SK-MEL-5 (cell line): ENCODE results near the gene ZDHHC14. TPM values are rescaled to one million over a fixed set of nuclear protein-coding genes. Genes with fewer than 3 reads are reported as not detected.
"Not testable (repeated sequence)": the region's sequence is repeated elsewhere in the genome, so short reads cannot be mapped to it uniquely, and the experiment has no call there.

Experiments used
- DNase-seq: peaks from one replicate; pipeline ENCODE4 v3.0.0-alpha.2; 2016; ENCODE audit warnings: low read depth, low spot score
- in situ Hi-C: cut with HindIII; loops from 2 replicates; pipeline ENCODE4 v1.10.0; 2016; ENCODE audit warnings: low sequenced_read_pairs, high pct_unique_total_duplicates, low pct_unique_long_range_greater_than_20kb
- total RNA-seq: library from RNA; depleted of rRNA; stranded (reverse); fragments of >200 nt; shearing (Covaris generic); gene quantifications from 2 replicates; pipeline ENCODE4 v1.2.3, GENCODE V29; 2014

Gene ZDHHC14
- total RNA-seq, 1 experiment from 2014 or later: 2.9 TPM

GRCh38 chr6:157396026-157396425 is 15.0 kb downstream of the ZDHHC14 start:
- no peak for DNase-seq
- in situ Hi-C loops: no loop called here

GRCh38 chr6:157397660-157398059 is 16.7 kb downstream of the ZDHHC14 start:
- no peak for DNase-seq
- in situ Hi-C loops: no loop called here

DNA sequence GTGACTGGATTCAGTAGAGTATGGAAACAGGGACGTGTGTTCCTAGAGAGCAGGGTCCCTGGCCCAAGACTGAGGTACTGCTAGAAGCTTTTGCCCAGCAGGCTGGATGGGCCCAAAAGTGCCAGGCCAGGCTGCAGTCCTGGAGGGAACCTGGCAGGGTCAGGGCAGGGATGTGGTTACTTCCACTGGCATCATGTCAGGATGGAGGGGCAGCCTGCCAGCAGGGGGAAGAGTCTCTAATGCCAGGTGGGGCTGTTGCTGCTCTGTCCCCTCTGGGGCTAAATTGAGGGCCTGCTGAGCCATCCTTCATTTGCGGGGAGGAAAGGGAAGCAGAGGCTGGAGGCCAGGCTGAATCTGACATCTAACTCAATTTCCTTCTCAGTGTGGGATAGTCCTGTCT is 17.2 kb downstream of the ZDHHC14 start:
- in situ Hi-C loops: no loop called here
- no peak for DNase-seq

DNA sequence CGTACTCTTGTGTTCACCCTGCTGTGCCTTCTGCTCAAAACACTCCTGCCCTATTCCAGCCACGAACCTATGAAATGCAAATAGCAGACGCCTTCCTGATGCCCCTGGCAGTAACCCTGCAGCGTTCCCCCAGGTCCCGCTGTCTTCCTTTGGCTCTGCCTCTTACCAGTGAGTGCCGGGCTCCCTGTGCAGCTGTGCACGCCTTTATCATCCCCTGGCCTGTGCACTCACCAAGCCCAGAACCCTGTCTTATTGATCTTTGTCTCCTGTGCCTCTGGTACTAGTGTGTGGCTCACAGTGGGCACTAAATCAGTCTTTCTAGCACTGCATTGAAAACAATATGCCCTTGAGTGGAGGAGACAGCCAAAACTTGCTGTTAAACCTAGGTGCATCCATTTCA is 19.7 kb downstream of the ZDHHC14 start:
- in situ Hi-C loops: no loop called here

DNA sequence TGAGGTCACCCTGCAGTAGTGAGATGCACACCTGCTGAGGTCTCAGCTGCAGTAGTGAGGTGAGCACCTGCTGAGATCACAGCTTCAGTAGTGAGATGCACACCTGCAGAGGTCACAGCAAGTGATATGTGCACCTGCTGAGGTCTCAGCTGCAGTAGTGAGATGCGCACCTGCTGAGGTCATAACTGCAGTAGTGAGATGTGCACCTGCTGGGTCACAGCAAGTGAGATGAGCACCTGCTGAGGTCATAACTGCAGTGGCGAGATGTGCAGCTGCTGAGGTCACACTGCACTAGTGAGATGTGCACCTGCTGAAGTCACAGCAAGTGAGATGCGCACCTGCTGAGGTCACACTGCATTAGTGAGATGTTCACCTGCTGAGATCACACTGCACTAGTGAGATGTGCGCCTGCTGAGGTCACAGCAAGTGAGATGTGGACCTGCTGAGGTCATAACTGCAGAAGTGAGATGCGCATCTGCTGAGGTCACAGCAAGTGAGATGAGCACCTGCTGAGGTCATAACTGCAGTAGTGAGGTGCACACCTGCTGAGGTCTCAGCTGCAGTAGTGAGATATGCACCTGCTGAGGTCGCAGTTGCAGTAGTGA is 20.8 kb downstream of the ZDHHC14 start:
- DNase-seq: no peak
- in situ Hi-C loops: no loop called here

More for the DNA sequence above, 19.7 kb downstream of the ZDHHC14 start:
- DNase-seq: no peak

- no peak for DNase-seq
- in situ Hi-C loops: no loop called here
Measured at GRCh38 chr6:157402996-157403685, 22.2 kb downstream of the ZDHHC14 start.

- in situ Hi-C loops: no loop called here
- no peak for DNase-seq
Measured at GRCh38 chr6:157403686-157404051, 22.7 kb downstream of the ZDHHC14 start.

DNA sequence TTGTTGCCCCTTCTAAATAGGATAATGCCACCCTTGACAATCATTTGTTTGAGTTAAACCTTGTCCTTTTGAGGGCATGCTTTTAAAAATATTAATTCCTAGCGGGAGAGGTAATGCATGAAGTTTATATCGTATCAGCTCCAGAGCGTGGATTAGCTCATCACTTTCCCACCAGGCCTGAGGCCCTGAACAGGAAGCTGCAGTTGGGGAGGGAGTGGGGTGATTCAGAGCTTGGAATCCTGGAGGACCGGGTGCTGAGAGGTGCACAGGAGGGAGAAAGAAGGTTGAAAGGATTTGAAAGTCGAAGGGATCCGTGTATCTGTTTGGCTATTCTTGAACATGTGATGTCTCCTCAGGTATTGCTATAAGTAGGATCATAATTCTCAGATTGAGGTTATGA is 25.0 kb downstream of the ZDHHC14 start:
- DNase-seq: no peak
- in situ Hi-C loops: no loop called here

- in situ Hi-C loops: no loop called here
- no peak for DNase-seq
Measured at GRCh38 chr6:157406661-157407060, 25.7 kb downstream of the ZDHHC14 start.

DNA sequence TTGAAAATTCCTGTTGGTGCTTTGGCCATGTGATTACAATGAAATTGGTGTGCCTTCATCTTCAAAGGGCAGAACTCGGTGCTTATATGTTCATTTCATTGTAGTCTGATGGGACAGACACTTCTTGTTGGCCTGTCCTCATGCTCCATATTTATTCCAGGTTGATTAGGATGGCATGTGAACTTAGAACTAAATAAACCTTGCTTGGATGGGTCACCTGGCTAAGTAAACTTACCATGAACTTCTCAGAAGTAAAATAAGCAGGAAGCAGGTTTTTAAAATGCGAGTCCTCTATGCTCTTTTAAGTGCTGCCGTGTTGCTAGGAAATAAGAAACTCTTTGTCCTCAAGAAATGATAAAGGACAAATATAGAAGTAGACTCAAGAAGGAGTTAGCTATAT is 26.7 kb downstream of the ZDHHC14 start:
- in situ Hi-C loops: no loop called here
- DNase-seq: no peak

DNA sequence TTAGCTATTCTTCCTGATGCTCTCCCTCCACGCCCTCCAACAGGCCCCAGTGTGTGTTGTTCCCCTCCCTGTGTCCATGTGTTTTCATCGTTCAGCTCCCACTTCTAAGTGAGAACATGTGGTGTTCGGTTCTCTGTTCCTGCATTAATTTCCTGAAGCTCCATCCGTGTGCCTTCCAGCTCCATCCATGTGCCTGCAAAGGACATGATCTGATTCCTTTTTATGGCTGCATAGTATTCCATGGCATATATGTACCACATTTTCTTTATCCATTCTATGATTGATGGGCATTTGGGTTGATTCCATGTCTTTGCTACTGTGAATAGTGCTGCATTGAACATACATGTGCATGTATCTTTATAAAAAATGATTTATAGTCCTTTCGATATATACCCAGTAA is 27.4 kb downstream of the ZDHHC14 start:
- in situ Hi-C loops, DNase-seq: not testable (repeated sequence)

DNA sequence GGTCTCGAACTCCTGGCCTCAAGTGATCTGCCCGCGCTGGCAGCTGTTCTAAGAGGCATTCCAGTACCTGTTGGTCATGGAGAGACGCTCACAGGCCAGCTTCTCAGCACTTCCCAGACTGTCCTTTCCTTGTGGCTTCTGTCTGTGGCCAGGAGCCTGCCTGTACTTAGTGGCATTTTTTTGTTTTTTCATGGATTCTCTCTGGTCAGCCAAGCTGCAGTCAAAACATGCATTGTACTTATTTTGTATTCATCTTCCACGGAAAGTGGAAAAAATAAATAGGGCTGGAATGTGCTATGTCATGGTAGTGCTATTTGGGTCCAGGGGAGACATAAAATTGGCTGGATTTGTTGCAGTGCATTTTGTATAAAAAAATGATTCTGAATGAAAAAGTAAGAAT is 29.1 kb downstream of the ZDHHC14 start:
- no peak for DNase-seq
- in situ Hi-C loops: no loop called here

- no peak for DNase-seq
Measured at GRCh38 chr6:157411368-157411767, 30.4 kb downstream of the ZDHHC14 start.

DNA sequence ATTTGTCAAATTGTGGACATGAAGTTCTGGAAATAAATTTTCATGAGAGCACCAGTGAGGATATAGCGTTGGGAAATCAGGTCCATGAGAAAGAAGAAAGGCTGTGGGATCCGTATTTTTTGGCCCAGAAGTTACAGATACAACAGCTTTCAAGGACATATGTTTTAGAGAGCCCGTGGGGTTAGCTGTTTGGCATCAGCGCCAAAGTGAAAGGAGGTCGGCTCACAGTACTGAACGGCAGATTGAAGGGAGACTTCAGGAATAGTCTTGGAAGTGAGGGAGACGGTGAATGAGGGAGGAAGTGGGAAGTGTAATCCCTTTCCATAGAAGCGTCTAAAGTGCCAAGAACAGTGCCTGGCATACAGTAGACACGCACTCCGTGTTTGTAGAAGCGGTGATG is 31.8 kb downstream of the ZDHHC14 start:
- in situ Hi-C loops: no loop called here
- no peak for DNase-seq

More at GRCh38 chr6:157411368-157411767, 30.4 kb downstream of the ZDHHC14 start:
- in situ Hi-C loops: no loop called here

GRCh38 chr6:157420497-157420896 is 39.5 kb downstream of the ZDHHC14 start:
- no peak for DNase-seq
- in situ Hi-C loops: no loop called here

DNA sequence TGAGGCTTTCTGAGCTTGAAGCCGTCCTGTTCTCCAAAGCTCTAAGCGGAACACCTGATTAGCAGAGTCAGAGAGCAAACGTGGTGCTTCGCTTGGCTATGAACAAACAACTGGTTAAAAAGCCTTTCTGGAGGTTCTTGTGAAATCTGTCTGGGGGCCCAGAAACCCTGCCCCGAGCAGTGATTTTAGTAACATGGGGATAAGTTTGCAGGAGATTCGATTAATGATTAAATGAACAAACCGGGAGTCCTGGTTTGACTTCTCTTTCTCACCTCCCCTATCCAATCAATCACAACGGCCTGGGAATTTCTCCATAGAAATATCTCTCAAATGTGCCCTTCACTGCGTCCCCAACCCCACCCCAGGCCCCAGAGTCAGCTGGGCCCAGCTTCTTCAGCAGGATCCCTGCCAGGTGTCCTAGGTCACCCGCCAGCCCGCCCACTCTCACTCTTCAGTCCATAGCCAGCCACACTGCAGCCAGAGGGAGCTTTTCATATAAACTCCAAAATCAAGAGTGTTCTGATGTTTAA is 43.6 kb downstream of the ZDHHC14 start:
- no peak for DNase-seq
- in situ Hi-C loops: no loop called here

GRCh38 chr6:157427969-157428368 is 47.0 kb downstream of the ZDHHC14 start:
- in situ Hi-C loops: no loop called here

DNA sequence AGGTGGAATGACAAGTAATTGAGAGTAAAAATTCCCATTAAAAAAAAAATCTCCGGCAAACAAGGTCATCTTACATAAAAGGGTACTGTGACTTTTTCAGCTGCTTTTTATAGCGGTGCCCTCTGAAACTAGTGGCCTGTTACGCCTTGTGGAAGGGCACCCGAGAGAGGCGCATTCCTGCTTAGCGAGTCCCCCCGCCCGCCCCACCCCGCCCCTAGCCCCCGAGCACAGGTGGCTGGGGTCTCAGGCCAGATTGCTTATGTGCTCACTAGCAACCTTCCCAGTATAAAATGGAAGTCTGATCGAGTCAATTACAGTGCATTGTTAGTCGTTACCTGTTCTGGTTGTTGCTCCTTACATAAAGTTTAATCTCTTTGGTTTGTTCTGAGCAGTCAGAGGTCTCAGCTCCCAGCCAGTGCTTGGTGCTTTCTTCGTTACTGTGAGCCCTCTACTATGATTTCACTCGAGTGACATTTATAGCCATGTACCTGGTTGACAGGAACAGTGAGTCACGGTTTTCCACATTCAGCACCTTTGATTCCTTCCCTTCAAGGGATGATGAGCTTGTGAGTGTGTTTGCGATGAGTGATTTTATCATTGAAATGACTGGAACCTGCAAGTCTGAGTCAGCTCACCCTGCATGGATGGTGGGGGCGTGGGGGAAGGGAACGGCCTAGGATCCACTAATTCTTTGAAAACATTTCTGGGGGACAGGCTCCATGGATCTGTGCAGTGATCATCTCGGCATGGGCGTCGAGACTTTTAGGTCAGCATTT is 47.6 kb downstream of the ZDHHC14 start:
- in situ Hi-C loops: no loop called here

More at GRCh38 chr6:157427969-157428368, 47.0 kb downstream of the ZDHHC14 start:
- no peak for DNase-seq

More for the DNA sequence above, 47.6 kb downstream of the ZDHHC14 start:
- no peak for DNase-seq
